Occipital lobe (tissue), 2 donors: ENCODE data around the gene SHC3. TPM values are rescaled to one million over a fixed set of nuclear protein-coding genes. Genes with fewer than 3 reads are reported as not detected.

Experiments used
- DNase-seq: peaks from one replicate; lab custom pipeline; 2025; lab: John Stamatoyannopoulos, UW
- total RNA-seq: library from RNA; depleted of rRNA; stranded (reverse); fragments of >200 nt; gene quantifications from one replicate; pipeline ENCODE4 v1.2.3, GENCODE V29; 2014

The SHC3 gene
- total RNA-seq, 1 donor from 2014 or later = 51.5 TPM

DNA sequence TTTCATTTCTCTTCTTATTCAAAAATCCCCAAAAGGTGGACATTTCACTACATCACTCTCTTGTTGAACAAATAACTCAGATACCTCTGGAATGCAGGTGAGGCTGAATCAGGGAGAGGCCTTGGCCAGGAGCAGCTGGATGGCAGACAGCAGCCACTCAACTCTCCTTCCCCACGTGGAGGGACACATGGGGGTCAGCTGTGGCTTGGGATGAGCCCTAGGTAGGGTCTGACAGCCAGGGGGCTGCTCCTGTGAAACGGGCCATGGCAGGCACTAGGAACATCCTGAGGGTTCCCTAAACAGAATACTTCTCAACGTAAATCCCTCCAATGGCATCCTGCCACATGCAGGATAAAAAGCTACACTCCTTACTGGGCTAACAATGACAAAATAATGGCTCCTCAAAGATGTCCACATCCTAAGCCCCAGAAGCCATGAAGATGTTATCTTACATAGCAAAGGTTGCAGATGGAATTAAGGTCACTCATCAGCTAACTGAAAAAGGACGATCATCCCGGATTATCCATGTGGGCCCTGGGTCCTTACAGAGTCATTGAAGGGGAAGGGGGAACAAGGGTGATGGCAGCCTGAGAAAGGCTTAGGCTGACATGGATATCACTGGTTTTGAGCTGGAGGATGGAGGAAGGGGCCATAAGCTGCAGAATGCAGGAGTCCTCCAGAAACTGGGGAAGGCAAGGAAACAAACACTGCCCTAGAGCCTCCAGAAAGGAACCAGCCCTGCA is 218.7 kb downstream of the SHC3 start:
- no peak for DNase-seq

DNA sequence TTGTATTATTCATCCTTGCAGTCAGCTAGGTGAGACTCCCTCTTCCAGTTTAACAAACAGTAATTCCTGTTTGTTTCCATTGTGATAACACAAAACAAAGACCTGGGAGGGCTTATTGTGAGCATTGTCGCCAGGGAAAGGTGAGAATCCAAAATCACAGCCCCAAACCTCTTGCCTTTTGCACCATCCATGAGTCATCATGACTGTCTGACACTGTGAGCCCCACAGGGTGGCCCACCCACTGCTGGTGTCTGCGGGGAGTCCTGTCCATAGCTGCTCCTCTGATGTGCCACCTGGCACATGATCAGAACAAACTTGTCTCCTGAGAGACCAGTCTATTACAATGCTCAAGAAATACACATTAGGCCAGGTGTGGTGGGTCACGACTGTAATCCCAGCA is 221.1 kb downstream of the SHC3 start:
- no peak for DNase-seq

Other genes starting within 250 kb of the SHC3 start
- 7.6 TPM for gene S1PR3, start 187.3 kb downstream of the SHC3 start, total RNA-seq
- 34.3 TPM for gene CKS2, start 132.4 kb upstream of the SHC3 start, total RNA-seq
- gene SECISBP2, start 139.7 kb upstream of the SHC3 start, total RNA-seq = 81.3 TPM